ENCODE results near the gene NF1.

Gene NF1

GRCh38 chr17:31390426-31390747 is 295.6 kb downstream of the NF1 start:
- POLR2A ChIA-PET: no interaction called here
- no peaks in the 10 kb centered on the region for H3K4me1 ChIP-seq (ENCODE audit: control insufficient read depth, insufficient read depth, low read length)
- no peak overlapping the region for H3K27ac ChIP-seq (ENCODE audit: extremely low read depth, low read depth, low read length)
- no peaks in the 10 kb centered on the region for H3K9me3 ChIP-seq (ENCODE audit: control insufficient read depth, insufficient read depth, low read depth, low read length)
- no peaks in the 10 kb centered on the region for H3K36me3 ChIP-seq (ENCODE audit: control insufficient read depth in 2 of 2, insufficient read depth in 1 of 2, low read length in 2 of 2)
- CTCF ChIA-PET: interaction anchor here (0.6 to 3.5 kb wide), 12 partner anchors 11 to 451 kb away, joined by 3 to 43 read pairs (median 5); no protein-coding TSS in a partner anchor
- TF ChIP-seq ZNF341 (tag by site-specific recombination; IDR thresholded peaks at IDR 0.05; ENCODE audit: low read depth) (no peak), ZNF768 (tag by site-specific recombination; IDR thresholded peaks at IDR 0.05) (no peak)
- H3K4me3 ChIP-seq (ENCODE audit: low read depth, low read length): no peak overlapping the region

GRCh38 chr17:31390748-31391495 is 296.1 kb downstream of the NF1 start:
- TF ChIP-seq ZNF558 (tag by site-specific recombination; IDR thresholded peaks at IDR 0.05) (no peak), SP3 (tag by site-specific recombination; IDR thresholded peaks at IDR 0.05) (peak; percentile 28; the same call in 1 of the 2 replicates)
- ChIA-PET CTCF (interaction anchor here (0.6 to 3.5 kb wide), 2 partner anchors 135 to 364 kb away, joined by 4 to 43 read pairs; no protein-coding TSS in a partner anchor), POLR2A (no interaction called here)
- H3K9me3 ChIP-seq (ENCODE audit: control insufficient read depth, insufficient read depth, low read depth, low read length): no peaks in the 10 kb centered on the region
- H3K36me3 ChIP-seq (ENCODE audit: control insufficient read depth in 2 of 2, insufficient read depth in 1 of 2, low read length in 2 of 2): no peaks in the 10 kb centered on the region
- peak overlapping the region; percentile 32 for H3K4me3 ChIP-seq (ENCODE audit: low read depth, low read length)
- no peak overlapping the region for H3K27ac ChIP-seq (ENCODE audit: extremely low read depth, low read depth, low read length)
- H3K4me1 ChIP-seq (ENCODE audit: control insufficient read depth, insufficient read depth, low read length): no peaks in the 10 kb centered on the region

- POLR2A ChIA-PET: no interaction called here
These were observed 296.7 kb downstream of the NF1 start, which contains the start of gene RAB11FIP4 for GRCh38 chr17:31391496-31391949. Gene RAB11FIP4, plus strand, starts transcription at chr17:31391675. Its CDS starts 178 bp downstream, at chr17:31391853.

GRCh38 chr17:31392002-31392855 is 297.5 kb downstream of the NF1 start:
- H3K4me3 ChIP-seq (ENCODE audit: low read depth, low read length): peak overlapping the region; percentile 39
- TF ChIP-seq PBX3 (CRISPR knock-in tag; IDR thresholded peaks at IDR 0.05) (no peak), ZBTB26 (tag by site-specific recombination; optimal IDR thresholded peaks at IDR 0.05) (peak; percentile 15)
- no peaks in the 10 kb centered on the region for H3K4me1 ChIP-seq (ENCODE audit: control insufficient read depth, insufficient read depth, low read length)
- no peaks in the 10 kb centered on the region for H3K36me3 ChIP-seq (ENCODE audit: control insufficient read depth in 2 of 2, insufficient read depth in 1 of 2, low read length in 2 of 2)
- CTCF ChIA-PET: no interaction called here
- POLR2A ChIA-PET: interaction anchor here (0.6 kb wide), 1 partner anchor 143 kb away, joined by 3 read pairs; no protein-coding TSS in a partner anchor
- H3K27ac ChIP-seq (ENCODE audit: extremely low read depth, low read depth, low read length): no peak overlapping the region
- H3K9me3 ChIP-seq (ENCODE audit: control insufficient read depth, insufficient read depth, low read depth, low read length): no peaks in the 10 kb centered on the region

More at GRCh38 chr17:31391496-31391949, 296.7 kb downstream of the NF1 start, which contains the start of gene RAB11FIP4:
- no peak within 1 kb of the TSS for H3K27ac ChIP-seq (ENCODE audit: extremely low read depth, low read depth, low read length)
- no peaks in the 10 kb centered on the region for H3K36me3 ChIP-seq (ENCODE audit: control insufficient read depth in 2 of 2, insufficient read depth in 1 of 2, low read length in 2 of 2)
- CTCF ChIA-PET: interaction anchor here (0.6 kb wide), 1 partner anchor 364 kb away, joined by 4 read pairs; no protein-coding TSS in a partner anchor
- no peaks in the 10 kb centered on the region for H3K9me3 ChIP-seq (ENCODE audit: control insufficient read depth, insufficient read depth, low read depth, low read length)
- no peak for TF ChIP-seq ZBTB26 (tag by site-specific recombination; optimal IDR thresholded peaks at IDR 0.05)
- no peak for TF ChIP-seq ZNF266 (tag by site-specific recombination; IDR thresholded peaks at IDR 0.05; ENCODE audit: low read depth)
- TF ChIP-seq ZFP3 (tag by site-specific recombination; IDR thresholded peaks at IDR 0.05; ENCODE audit: low read depth): no peak
- no peak for TF ChIP-seq ZNF239 (tag by site-specific recombination; IDR thresholded peaks at IDR 0.05)
- H3K4me1 ChIP-seq (ENCODE audit: control insufficient read depth, insufficient read depth, low read length): no peaks in the 10 kb centered on the region
- peak within 1 kb of the TSS; percentile 39 for H3K4me3 ChIP-seq (ENCODE audit: low read depth, low read length)

All from HEK293 (cell line).